GM12878 (cell line): ENCODE data around the gene ANKRD55. TPM values are rescaled to one million over a fixed set of nuclear protein-coding genes. Genes with fewer than 3 reads are reported as not detected.

Experiments
- ATAC-seq: fragments of 200-7000 bp; cut with Tn5 transposase; 3 replicates; pipeline ENCODE4 v1.9.1; 2020; ENCODE audit warnings: mild to moderate bottlenecking, moderate library complexity
- BruUV-seq: library from RNA; stranded (reverse); fragments of 400-500 nt; replicated peaks from 2 replicates; lab custom pipeline; 2021; lab: Mats Ljungman, UMichigan
- CTCF ChIA-PET: fragments of 300-600 bp; sonication (Branson Sonifier 250); formaldehyde crosslinking; extraction: SDS; loops from one replicate; lab custom pipeline; 2021; ENCODE audit warnings: inconsistent platforms; lab: Yijun Ruan, JAX
- POLR2A ChIA-PET: fragments of 350-600 bp; formaldehyde crosslinking; extraction: SDS; loops from one replicate; lab custom pipeline; 2021; ENCODE audit warnings: inconsistent platforms; lab: Charles Lee
- RAD21 ChIA-PET: fragments of 300-600 bp; sonication (Branson Sonifier 250); formaldehyde crosslinking; loops from one replicate; lab custom pipeline; 2023; ENCODE audit warnings: antibody characterized with exemption; ENCODE audit not compliant: unreplicated experiment; lab: Charles Lee
- SMC1A ChIA-PET: fragments of 300-600 bp; sonication (Branson Sonifier 250); formaldehyde crosslinking; loops from one replicate; lab custom pipeline; 2023; ENCODE audit not compliant: unreplicated experiment, uncharacterized antibody; lab: Charles Lee
- DNase-seq: peaks from one replicate; pipeline ENCODE4 v3.0.0-alpha.2; 2011; ENCODE audit warnings: low read depth, low spot score
- FAIRE-seq: peaks from 3 replicates; lab custom pipeline; 2011; peaks lifted over from hg19 to GRCh38; lab: Jason Lieb, UNC
- H2AFZ ChIP-seq: 2 replicates; pipeline ENCODE4 v1.6.0; 2011; ENCODE audit warnings: low read depth, low read length, control low read depth; ENCODE audit not compliant: control insufficient read depth
- H3K27ac ChIP-seq: 2 replicates; pipeline ENCODE4 v1.5.1; 2011; ENCODE audit warnings: control low read depth; ENCODE audit not compliant: control insufficient read depth, insufficient read depth
- H3K27me3 ChIP-seq, 2 experiments: replicated peaks in 1 of 2; 2 replicates each; pipeline versions ENCODE4 v1.6.0 to v1.6.1; 2011; ENCODE audit warnings: low read length in 1 of 2; ENCODE audit not compliant: control insufficient read depth in 2 of 2, insufficient read depth in 2 of 2
- H3K36me3 ChIP-seq, 2 experiments: 2 replicates each; pipeline ENCODE4 v1.5.1; 2011; ENCODE audit warnings: low read length in 1 of 2; ENCODE audit not compliant: control insufficient read depth in 2 of 2, insufficient read depth in 2 of 2
- H3K4me1 ChIP-seq: 2 replicates; pipeline ENCODE4 v1.6.1; 2011; ENCODE audit warnings: mild to moderate bottlenecking, low read length, moderate library complexity, mixed read lengths; ENCODE audit not compliant: control insufficient read depth, insufficient read depth
- H3K4me2 ChIP-seq: 2 replicates; pipeline ENCODE4 v1.6.0; 2011; ENCODE audit warnings: control low read depth; ENCODE audit not compliant: control insufficient read depth, insufficient read depth
- H3K4me3 ChIP-seq: fragments of 200-600 bp; sonication (generic); 2 replicates; pipeline ENCODE4 v1.5.1; 2016
- H3K79me2 ChIP-seq: 2 replicates; pipeline ENCODE4 v1.6.0; 2011; ENCODE audit warnings: low read length; ENCODE audit not compliant: control insufficient read depth, insufficient read depth
- H3K9ac ChIP-seq: 2 replicates; pipeline ENCODE4 v1.8.0; 2011; ENCODE audit warnings: low read length, control low read depth, mixed read lengths; ENCODE audit not compliant: control insufficient read depth, insufficient read depth
- H3K9me3 ChIP-seq: replicated peaks from 3 replicates; pipeline ENCODE4 v1.5.1; 2011; ENCODE audit warnings: mild to moderate bottlenecking, low read length; ENCODE audit not compliant: control insufficient read depth, insufficient read depth
- H4K20me1 ChIP-seq: 2 replicates; pipeline ENCODE4 v1.6.0; 2011; ENCODE audit not compliant: control insufficient read depth, insufficient read depth
- CEBPB ChIP-seq, 2 experiments: fragments of 150-350 bp in 1 of 2; IDR thresholded peaks; 2 replicates each; pipeline ENCODE4 v1.6.1; 2012 to 2014; ENCODE audit warnings: low read depth in 2 of 2, low read length in 2 of 2, borderline replicate concordance in 1 of 2, inconsistent platforms in 1 of 2
- CHD2 ChIP-seq: IDR thresholded peaks from 2 replicates; pipeline ENCODE4 v1.6.1; 2011; ENCODE audit warnings: low read depth, low read length, improper control_type of control experiment, borderline replicate concordance
- IKZF2 ChIP-seq, 2 experiments: fragments of 450-650 bp; IDR thresholded peaks; 2 replicates each; pipeline ENCODE4 v1.6.1; 2017; ENCODE audit warnings: mild to moderate bottlenecking in 2 of 2, moderate library complexity in 2 of 2
- PML ChIP-seq: IDR thresholded peaks from 2 replicates; pipeline ENCODE4 v1.6.1; 2012; ENCODE audit warnings: low read length, inconsistent platforms
- POLR2AphosphoS5 ChIP-seq: IDR thresholded peaks from 2 replicates; pipeline ENCODE4 v1.6.1; 2011; ENCODE audit warnings: mild to moderate bottlenecking, low read length, inconsistent platforms
- RAD21 ChIP-seq: IDR thresholded peaks from 2 replicates; pipeline ENCODE4 v1.6.1; 2011; ENCODE audit warnings: mild to moderate bottlenecking, low read depth, low read length, moderate library complexity; ENCODE audit not compliant: insufficient read depth
- RELB ChIP-seq: fragments of 450-650 bp; IDR thresholded peaks from 2 replicates; pipeline ENCODE4 v1.6.1; 2017; ENCODE audit warnings: low read depth, mild to moderate bottlenecking, moderate library complexity
- TAF1 ChIP-seq: IDR thresholded peaks from 2 replicates; pipeline ENCODE4 v1.6.1; 2011; ENCODE audit warnings: mild to moderate bottlenecking, low read depth, low read length, borderline replicate concordance
- ZNF687 ChIP-seq: fragments of 450-650 bp; IDR thresholded peaks from 2 replicates; pipeline ENCODE4 v1.6.1; 2017; ENCODE audit warnings: mild to moderate bottlenecking, moderate library complexity
- WGBS: methylation state at CpG from one replicate; pipeline ENCODE4 v1.1.6; 2016; ENCODE audit warnings: low lambda C conversion rate; ENCODE audit not compliant: insufficient replicate concordance, insufficient coverage; ENCODE audit errors: missing lambda C conversion rate; 5-methylcytosine and 5-hydroxymethylcytosine counted together
- in situ Hi-C: fragments of 300-500 bp; cut with MboI; formaldehyde crosslinking; loops from 9 replicates; pipeline ENCODE4 v1.14.3; 2018; ENCODE audit warnings: mixed read lengths
- intact Hi-C: fragments of 100-400 bp; cut with micrococcal nuclease; formaldehyde crosslinking; loops from one replicate; pipeline ENCODE4 v1.14.2; 2022; ENCODE audit not compliant: unreplicated experiment
- polyA plus RNA-seq, 11 experiments: library from polyadenylated mRNA; depleted of rRNA in 4 of 11; unstranded in 6 of 11; stranded (reverse) in 5 of 11; fragments of >200 nt; fragmentation: Nextera tagmentation in 4 of 11; fragmentation: Illumina TruSeq in 1 of 11; extraction: Ambion mirVana in 4 of 11; extraction: Trizol in 1 of 11; gene quantifications; 1 replicate in 1 of 11; 2 replicates in 10 of 11; pipeline versions ENCODE4 v1.2.1 to v1.2.3, GENCODE V29; 2011 to 2016; ENCODE audit warnings: inconsistent platforms in 2 of 11, missing spikeins in 2 of 11, low read depth in 1 of 11
- total RNA-seq, 4 experiments: library from RNA; depleted of rRNA in 3 of 4; stranded (reverse); fragments of >200 nt in 3 of 4; fragmentation: Illumina TruSeq in 1 of 4; extraction: Trizol in 1 of 4; gene quantifications; 2 replicates each; pipeline versions ENCODE4 v1.2.1 to v1.2.3, GENCODE V29; 2013 to 2021
- TF ChIP-seq, protein P1 (sequence below): IDR thresholded peaks from 2 replicates; pipeline ENCODE4 v1.6.1; 2012; ENCODE audit warnings: low read depth, low read length, improper control_type of control experiment

The ANKRD55 gene
- total and polyA plus RNA-seq, 10 of the 15 experiments (the other 5 are each of a cell fraction or from before 2014, with no cell fraction given): 0.04 TPM; not detected in 9

DNA sequence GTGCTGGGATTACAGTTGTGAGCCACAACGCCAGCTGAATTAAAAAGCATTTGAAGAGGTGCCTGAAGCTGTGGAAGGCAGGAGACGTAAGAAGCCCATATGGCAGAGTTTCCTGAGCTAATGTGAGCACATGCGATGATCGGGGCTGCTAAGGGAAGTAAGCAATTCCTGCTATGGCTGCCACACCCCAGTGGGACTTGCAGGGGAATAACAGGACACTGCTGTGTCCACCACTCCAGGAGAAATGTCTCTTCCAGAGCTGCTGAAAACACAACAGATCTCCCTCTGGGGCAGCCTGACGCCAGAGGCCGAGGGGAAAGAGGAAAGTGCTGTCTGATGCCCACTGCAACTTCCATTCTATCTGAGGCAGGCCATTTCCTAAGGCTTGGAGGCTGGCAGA is 46.2 kb upstream of the ANKRD55 start:
- intact Hi-C loops: loop anchor here (10.0 kb wide), 2 partner anchors 406 to 446 kb away; no protein-coding TSS in a partner anchor

More for the DNA sequence above, 46.2 kb upstream of the ANKRD55 start:
- CTCF ChIA-PET: interaction anchor here (0.6 to 1.2 kb wide), 2 partner anchors 9 to 390 kb away, joined by 3 to 5 read pairs; no protein-coding TSS in a partner anchor
- FAIRE-seq: no peak
- no peak overlapping the region for H3K27ac ChIP-seq
- H3K4me3 ChIP-seq: no peak overlapping the region
- TF ChIP-seq RAD21 (no peak), TAF1 (no peak), RELB (no peak), IKZF2 (IDR thresholded peaks at IDR 0.05) (no peak), CEBPB (IDR thresholded peaks at IDR 0.05; ENCODE audit: borderline replicate concordance in 1 of 2, low read depth in 2 of 2, low read length in 2 of 2) (no peak), ZNF687 (no peak), CHD2 (no peak), POLR2AphosphoS5 (no peak), PML (no peak)
- TF ChIP-seq, protein P1, sequence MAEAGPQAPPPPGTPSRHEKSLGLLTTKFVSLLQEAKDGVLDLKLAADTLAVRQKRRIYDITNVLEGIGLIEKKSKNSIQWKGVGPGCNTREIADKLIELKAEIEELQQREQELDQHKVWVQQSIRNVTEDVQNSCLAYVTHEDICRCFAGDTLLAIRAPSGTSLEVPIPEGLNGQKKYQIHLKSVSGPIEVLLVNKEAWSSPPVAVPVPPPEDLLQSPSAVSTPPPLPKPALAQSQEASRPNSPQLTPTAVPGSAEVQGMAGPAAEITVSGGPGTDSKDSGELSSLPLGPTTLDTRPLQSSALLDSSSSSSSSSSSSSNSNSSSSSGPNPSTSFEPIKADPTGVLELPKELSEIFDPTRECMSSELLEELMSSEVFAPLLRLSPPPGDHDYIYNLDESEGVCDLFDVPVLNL: no peak
- TF ChIP-seq, all 136 proteins: peak for 0
- no peaks in the 10 kb centered on the region; the same call in 1 of the 3 replicates for H3K9me3 ChIP-seq
- ChIA-PET RAD21 (interaction anchor here (1.2 to 2.0 kb wide), 2 partner anchors 9 to 559 kb away, joined by 3 to 5 read pairs; no protein-coding TSS in a partner anchor), SMC1A (no interaction called here), POLR2A (no interaction called here)
- H3K36me3 ChIP-seq: no peaks in the 10 kb centered on the region
- H4K20me1 ChIP-seq: no peaks in the 10 kb centered on the region
- H2AFZ ChIP-seq: no peak overlapping the region
- H3K27me3 ChIP-seq: 0 out of 4 replicates have a peak, but pooled peaks cover 0 to 2% of the 10 kb centered on the region in 2 experiments
- in situ Hi-C loops: loop anchor here (10.0 kb wide), 1 partner anchor 946 kb away; no protein-coding TSS in a partner anchor
- DNase-seq: no peak
- H3K4me1 ChIP-seq: no peaks in the 10 kb centered on the region
- H3K4me2 ChIP-seq: no peak overlapping the region
- no peak for ATAC-seq
- 22% methylated on average over 6 of the region's 6 CpGs for WGBS
- BruUV-seq: no TSS peak
- no peak overlapping the region for H3K9ac ChIP-seq
- H3K79me2 ChIP-seq: no peaks in the 10 kb centered on the region
